COLO829 (cell line): ENCODE measurements around the gene KDM2B.

Source experiments
- DNase-seq: peaks from one replicate; pipeline ENCODE4 v3.0.0; 2012; ENCODE audit warnings: low spot score

KDM2B gene

GRCh38 chr12:121580959-121581685 is at the start of gene KDM2B:
Gene KDM2B (minus strand): TSS chr12:121581023. CDS start chr12:121580911, 112 bp downstream.
- DNase-seq = peak; percentile 54

DNA sequence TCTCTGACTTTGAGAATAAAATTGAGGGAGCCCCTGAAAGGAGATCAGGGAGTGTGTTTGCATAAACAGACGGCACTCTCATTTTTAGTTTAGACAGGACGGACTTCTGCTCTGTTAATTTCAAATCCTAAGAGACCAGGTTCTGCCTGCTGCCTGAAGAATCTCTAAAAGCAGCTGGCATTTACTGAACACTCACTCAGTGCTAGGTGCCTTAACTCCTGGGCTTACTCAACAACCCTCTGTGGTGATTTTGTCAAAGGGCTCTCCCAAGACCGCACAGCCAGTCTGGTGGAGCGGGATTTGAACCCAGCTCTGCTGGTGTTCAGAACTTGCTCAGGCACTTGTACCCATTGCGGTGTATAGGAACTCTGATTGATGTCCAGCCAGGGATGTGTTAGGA is 47.7 kb upstream of the KDM2B start:
- DNase-seq = no peak

- DNase-seq = no peak
Measured at GRCh38 chr12:121628037-121628436, 47.2 kb upstream of the KDM2B start.

GRCh38 chr12:121626853-121627640 is 46.2 kb upstream of the KDM2B start:
- peak; percentile 28 for DNase-seq

GRCh38 chr12:121626087-121626852 is 45.4 kb upstream of the KDM2B start, which contains the start of gene ORAI1:
Gene ORAI1 (plus strand): TSS chr12:121626530.
- peak; percentile 89 for DNase-seq

GRCh38 chr12:121620333-121620891 is 39.6 kb upstream of the KDM2B start:
- DNase-seq = no peak

- DNase-seq = no peak
Measured at GRCh38 chr12:121618659-121619233, 37.9 kb upstream of the KDM2B start.

GRCh38 chr12:121614872-121615467 is 34.1 kb upstream of the KDM2B start:
- DNase-seq = no peak

- no peak for DNase-seq
Measured at GRCh38 chr12:121613462-121613861, 32.6 kb upstream of the KDM2B start.

DNA sequence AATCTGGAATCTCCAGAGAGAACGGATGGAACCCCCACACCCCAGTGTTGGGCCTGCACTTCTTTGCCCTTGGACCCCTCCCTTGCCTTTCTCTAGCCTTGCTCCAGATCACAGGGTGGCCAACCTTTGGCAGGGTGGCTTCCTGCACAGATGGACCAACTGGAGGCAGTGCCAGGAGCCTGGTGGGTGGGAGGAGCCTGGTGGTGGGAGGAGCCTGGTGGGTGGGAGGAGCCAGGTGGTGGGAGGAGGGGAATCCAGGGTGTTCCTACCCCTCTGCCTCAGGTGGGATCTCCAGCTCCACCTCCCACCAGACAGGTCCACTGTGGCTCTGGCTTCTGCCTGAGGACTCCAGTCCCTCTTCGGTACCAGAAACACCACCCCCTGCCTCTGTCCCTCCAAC is 30.5 kb upstream of the KDM2B start:
- no peak for DNase-seq

DNA sequence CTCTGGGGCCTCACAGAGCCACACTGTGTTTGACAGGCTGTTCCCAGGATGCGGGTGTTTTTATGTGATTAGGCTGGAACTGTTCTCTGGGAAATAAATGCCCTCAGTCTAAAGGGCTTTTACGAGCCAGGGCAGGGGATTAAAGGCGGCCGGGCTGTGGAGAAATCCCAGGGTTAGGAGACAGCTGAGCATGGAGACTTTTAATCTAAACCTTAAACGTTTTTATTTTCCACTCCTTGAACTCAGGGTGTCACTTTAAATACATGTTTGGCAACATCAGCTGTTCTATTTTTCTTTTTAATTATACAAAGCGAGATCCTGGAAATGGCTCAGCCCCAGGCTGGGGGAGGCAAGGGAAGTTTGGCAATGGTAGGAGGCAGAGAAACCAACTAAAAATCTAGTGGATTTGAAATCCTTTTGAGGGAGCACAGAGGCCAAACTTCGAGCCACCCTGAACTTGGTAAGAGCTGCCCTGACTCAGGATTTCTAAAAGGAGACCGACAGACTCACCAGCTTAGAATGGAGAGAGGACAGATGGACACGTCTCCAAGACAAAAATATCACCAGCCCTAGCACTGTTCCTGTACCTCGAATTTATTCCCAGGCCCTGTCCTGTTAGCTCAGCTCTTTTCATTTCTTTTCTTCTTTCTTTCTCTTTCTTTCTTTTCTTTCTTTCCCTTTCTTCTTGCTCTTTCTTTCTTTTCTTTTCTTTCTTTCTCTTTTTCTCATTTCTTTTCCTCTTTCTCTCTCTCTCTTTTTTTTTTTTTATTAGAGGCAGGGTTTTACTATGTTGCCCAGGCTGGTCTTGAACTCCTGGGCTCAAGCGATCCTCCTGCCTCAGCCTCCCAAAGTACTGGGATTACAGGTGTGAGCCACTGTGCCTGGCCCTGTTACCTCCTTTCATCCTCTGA is 29.7 kb upstream of the KDM2B start:
- DNase-seq = no peak

DNA sequence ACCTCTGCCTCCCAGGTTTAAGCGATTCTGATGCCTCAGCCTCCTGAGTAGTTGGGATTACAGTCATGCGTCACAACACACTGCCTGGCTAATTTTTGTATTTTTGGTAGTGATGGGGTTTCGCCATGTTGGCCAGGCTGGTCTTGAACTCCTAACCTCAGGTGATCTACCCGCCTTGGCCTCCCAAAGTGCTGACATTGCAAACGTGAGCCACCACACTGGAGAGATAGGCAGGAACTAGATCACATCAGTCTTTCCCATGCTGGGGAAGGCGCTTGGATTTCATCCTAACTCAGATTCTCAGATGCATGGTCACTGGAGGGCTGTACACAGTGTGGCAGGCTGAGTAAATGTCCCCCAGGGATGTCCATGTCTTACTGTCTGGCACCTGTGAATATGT is 27.5 kb upstream of the KDM2B start:
- DNase-seq = no peak

GRCh38 chr12:121603581-121603980 is 22.8 kb upstream of the KDM2B start:
- no peak for DNase-seq

DNA sequence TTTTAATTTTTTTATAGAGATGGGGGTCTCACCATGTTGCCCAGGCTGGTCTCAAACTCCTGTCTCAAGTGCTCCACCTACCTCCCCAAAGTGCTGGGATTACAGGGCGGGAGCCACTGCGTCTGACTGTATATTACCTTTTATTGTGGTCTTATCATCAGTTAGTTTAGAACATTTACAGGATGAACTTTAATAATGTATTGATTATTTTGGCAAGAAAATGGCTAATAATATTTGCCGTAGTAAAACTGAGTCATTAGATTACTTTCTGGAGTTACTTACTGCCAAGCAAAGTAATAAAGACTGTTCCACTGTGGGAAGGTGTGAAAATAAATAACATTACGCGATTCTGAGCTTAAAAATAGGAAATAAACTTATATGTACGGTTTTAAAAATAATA is 21.9 kb upstream of the KDM2B start:
- DNase-seq = no peak

- no peak for DNase-seq
Measured at GRCh38 chr12:121600702-121601336, 20.0 kb upstream of the KDM2B start.

DNA sequence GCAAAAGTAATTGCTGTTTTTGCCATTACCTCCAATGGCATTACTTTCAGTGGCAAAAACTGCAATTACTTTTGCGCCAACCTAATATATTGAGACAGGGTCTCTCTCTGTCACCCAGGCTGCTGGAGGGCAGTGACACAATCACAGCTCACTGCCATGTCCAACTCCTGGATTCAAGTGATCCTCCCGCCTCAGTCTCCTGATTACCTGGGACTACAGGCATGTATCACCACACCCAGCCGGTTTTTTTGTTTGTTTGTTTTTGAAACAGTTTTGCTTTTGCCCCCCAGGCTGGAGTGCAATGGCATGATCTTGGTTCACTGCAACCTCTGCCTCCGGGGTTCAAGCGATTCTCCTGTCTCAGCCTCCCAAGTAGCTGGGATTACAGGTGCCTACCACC is 15.7 kb upstream of the KDM2B start:
- DNase-seq = no peak

GRCh38 chr12:121595520-121595919 is 14.7 kb upstream of the KDM2B start:
- DNase-seq = no peak

DNA sequence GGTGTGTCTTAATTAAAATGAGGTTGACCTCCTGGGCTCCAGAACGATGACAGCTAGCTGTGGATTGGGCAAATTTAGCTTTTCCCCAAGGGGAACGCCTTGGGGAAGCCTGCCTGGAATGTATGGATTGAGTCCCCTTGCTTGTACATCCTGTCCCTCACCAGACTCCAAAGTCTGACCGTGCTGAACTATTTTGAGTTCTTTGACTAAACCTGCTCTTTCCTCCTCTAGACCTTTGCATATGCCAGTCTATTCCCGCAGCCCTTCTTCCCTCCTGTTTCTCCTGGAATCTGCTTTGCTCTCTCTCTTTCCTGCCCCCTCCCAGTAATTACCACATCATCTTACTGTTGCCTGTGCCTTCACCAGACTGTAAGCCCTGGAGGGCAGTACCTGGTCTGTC is 11.5 kb upstream of the KDM2B start:
- DNase-seq = no peak

- no peak for DNase-seq
Measured at GRCh38 chr12:121590476-121591143, 9.8 kb upstream of the KDM2B start.
